Activated T-cell treated with anti-CD3 and anti-CD28 coated beads, Interleukin-2, amount 50 U/mL, for 72 hours (primary cell): Measurements from ENCODE around the gene SMARCA2. TPM values are rescaled to one million over a fixed set of nuclear protein-coding genes. Genes with fewer than 3 reads are reported as not detected.

ENCODE experiments used
- ATAC-seq, 2 donors: fragments of 150-1000 bp; cut with Tn5 transposase; replicated peaks in 1 of 2; 2 replicates each; pipeline ENCODE4 v1.10.0; 2021; ENCODE audit warnings: moderate library complexity in 2 of 2, mild to moderate bottlenecking in 1 of 2
- DNase-seq, 2 donors: peaks; one replicate each; pipeline ENCODE4 v3.0.0; 2021 to 2022; ENCODE audit warnings: mixed read lengths in 1 of 2
- H3K27ac Mint-ChIP-seq: one replicate; pipeline ENCODE4 v1.8.0; 2022; ENCODE audit warnings: mild to moderate bottlenecking, moderate library complexity, mixed read lengths
- H3K27me3 Mint-ChIP-seq: one replicate; pipeline ENCODE4 v1.8.0; 2022; ENCODE audit warnings: low read depth, mixed read lengths
- H3K36me3 Mint-ChIP-seq, 2 donors: one replicate each; pipeline ENCODE4 v1.8.0; 2022; ENCODE audit warnings: mixed read lengths in 2 of 2, mild to moderate bottlenecking in 1 of 2; ENCODE audit not compliant: insufficient read depth in 2 of 2
- H3K4me1 Mint-ChIP-seq: one replicate; pipeline ENCODE4 v1.8.0; 2022; ENCODE audit warnings: low read depth, mixed read lengths
- H3K4me3 Mint-ChIP-seq, 2 donors: one replicate each; pipeline ENCODE4 v1.8.0; 2022; ENCODE audit warnings: mild to moderate bottlenecking in 2 of 2, mixed read lengths in 2 of 2, moderate library complexity in 2 of 2
- H3K9me3 Mint-ChIP-seq, 2 donors: one replicate each; pipeline ENCODE4 v1.8.0; 2022; ENCODE audit warnings: mixed read lengths in 2 of 2
- total RNA-seq, 2 donors: library from RNA; stranded (reverse); gene quantifications; one replicate each; pipeline ENCODE4 v1.2.3, GENCODE V29; 2022

SMARCA2 gene
- total RNA-seq, 2 donors from 2014 or later = 117 to 120 TPM

GRCh38 chr9:2170722-2171121 is 155.6 kb downstream of the SMARCA2 start:
- Mint-ChIP-seq H3K4me1 (peaks cover 7% of the 10 kb centered on the region), H3K4me3 (no peak overlapping the region), H3K9me3 (no peaks in the 10 kb centered on the region), H3K36me3 (peaks cover 10 to 11% of the 10 kb centered on the region in 2 donors), H3K27me3 (no peaks in the 10 kb centered on the region), H3K27ac (no peak overlapping the region)
- no peak for ATAC-seq
- no peak for DNase-seq

GRCh38 chr9:2173170-2173569 is 158.0 kb downstream of the SMARCA2 start:
- Mint-ChIP-seq H3K4me1 (peaks cover 7% of the 10 kb centered on the region), H3K27me3 (no peaks in the 10 kb centered on the region), H3K9me3 (no peaks in the 10 kb centered on the region), H3K27ac (no peak overlapping the region), H3K36me3 (peaks cover 10% of the 10 kb centered on the region in 2 donors), H3K4me3 (no peak overlapping the region)
- DNase-seq = no peak
- no peak for ATAC-seq

DNA sequence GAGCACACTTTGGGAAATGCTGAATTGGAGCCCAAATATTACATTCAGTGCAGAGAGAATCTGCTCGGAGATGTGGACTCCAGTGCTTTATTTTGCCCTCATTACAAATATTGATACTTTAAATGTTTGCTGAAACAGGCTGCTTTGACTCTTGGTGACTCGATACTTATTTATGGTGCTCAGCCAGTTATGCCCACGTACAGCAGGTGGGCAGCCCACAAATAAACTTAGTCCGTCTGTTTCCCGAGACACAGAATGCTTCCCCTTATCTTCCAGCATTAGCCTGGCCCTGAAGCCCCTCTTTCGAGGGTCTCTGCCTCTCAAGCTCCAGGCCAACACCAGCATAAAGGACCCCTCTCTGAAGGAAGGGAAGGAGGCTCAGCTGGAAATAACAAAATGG is 158.7 kb downstream of the SMARCA2 start:
- peaks cover 7% of the 10 kb centered on the region for H3K4me1 Mint-ChIP-seq
- no peak for ATAC-seq
- H3K27ac Mint-ChIP-seq = no peak overlapping the region
- no peak for DNase-seq
- H3K4me3 Mint-ChIP-seq = no peak overlapping the region
- H3K36me3 Mint-ChIP-seq = peaks cover 10% of the 10 kb centered on the region in 2 donors
- H3K27me3 Mint-ChIP-seq = no peaks in the 10 kb centered on the region
- no peaks in the 10 kb centered on the region for H3K9me3 Mint-ChIP-seq

DNA sequence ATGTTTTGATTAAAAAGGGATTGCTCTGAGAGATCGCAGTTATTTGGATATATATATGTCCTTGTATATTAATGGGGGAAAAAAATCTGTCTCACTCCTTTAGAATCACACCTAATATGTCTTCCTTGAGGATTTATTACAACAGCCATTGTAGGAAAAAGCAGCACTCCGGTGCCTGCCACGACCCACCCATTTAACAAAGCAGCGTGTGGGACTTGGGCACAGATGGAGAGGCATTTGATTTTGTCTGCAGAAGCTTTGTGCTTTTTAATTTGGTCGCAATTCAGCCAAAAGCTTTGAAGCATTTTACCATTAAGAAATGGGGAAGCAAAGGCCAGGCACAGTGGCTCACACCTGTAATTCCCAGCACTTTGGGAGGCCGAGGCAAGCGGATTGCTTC is 159.2 kb downstream of the SMARCA2 start:
- Mint-ChIP-seq H3K27ac (no peak overlapping the region), H3K27me3 (no peaks in the 10 kb centered on the region), H3K4me3 (no peak overlapping the region), H3K36me3 (peaks cover 9 to 10% of the 10 kb centered on the region in 2 donors), H3K9me3 (no peaks in the 10 kb centered on the region), H3K4me1 (peaks cover 7% of the 10 kb centered on the region)
- ATAC-seq = no peak
- DNase-seq = no peak

- Mint-ChIP-seq H3K4me1 (peaks cover 7% of the 10 kb centered on the region), H3K36me3 (peaks cover 7 to 10% of the 10 kb centered on the region in 2 donors), H3K9me3 (no peaks in the 10 kb centered on the region), H3K27ac (peak overlapping the region; percentile 37), H3K4me3 (no peak overlapping the region), H3K27me3 (no peaks in the 10 kb centered on the region)
- no peak for ATAC-seq
- DNase-seq = no peak
Measured at GRCh38 chr9:2174911-2175310, 159.8 kb downstream of the SMARCA2 start.

GRCh38 chr9:2177121-2177520 is 162.0 kb downstream of the SMARCA2 start:
- DNase-seq (no peak), ATAC-seq (no peak)
- Mint-ChIP-seq H3K4me1 (peaks cover 7% of the 10 kb centered on the region), H3K27ac (no peak overlapping the region), H3K27me3 (no peaks in the 10 kb centered on the region), H3K9me3 (no peaks in the 10 kb centered on the region), H3K36me3 (peaks cover 0 to 9% of the 10 kb centered on the region in 2 donors), H3K4me3 (no peak overlapping the region)

GRCh38 chr9:2178034-2178734 is 163.0 kb downstream of the SMARCA2 start:
- Mint-ChIP-seq H3K36me3 (peaks cover 1 to 2% of the 10 kb centered on the region in 2 donors), H3K27ac (no peak overlapping the region), H3K9me3 (no peaks in the 10 kb centered on the region), H3K4me1 (peaks cover 7% of the 10 kb centered on the region), H3K27me3 (no peaks in the 10 kb centered on the region), H3K4me3 (no peak overlapping the region)
- no peak for DNase-seq
- no peak for ATAC-seq

DNA sequence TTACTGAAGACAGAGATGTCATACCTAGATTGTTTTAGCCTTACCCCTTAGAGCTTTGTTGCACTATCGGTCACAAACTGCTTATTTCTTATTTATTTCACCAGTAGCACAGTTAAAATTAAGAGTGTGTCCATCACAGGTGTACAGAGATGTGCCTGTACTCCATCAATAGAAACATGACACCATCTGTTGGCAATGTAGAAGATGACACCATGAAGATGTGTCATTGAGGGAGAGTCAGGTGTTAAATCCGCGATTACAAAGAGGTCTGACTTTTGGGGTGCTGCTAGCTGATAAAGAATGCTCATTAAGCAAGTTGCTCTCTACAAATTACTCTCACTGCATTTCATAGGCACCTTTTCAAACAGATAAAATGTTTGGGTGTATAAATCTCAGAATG is 164.4 kb downstream of the SMARCA2 start:
- DNase-seq (no peak), ATAC-seq (peak in 1 of 2 donors; percentile 45)
- Mint-ChIP-seq H3K9me3 (no peaks in the 10 kb centered on the region), H3K27ac (no peak overlapping the region), H3K27me3 (no peaks in the 10 kb centered on the region), H3K4me3 (no peak overlapping the region), H3K4me1 (no peaks in the 10 kb centered on the region), H3K36me3 (peaks cover 4 to 6% of the 10 kb centered on the region in 2 donors)

DNA sequence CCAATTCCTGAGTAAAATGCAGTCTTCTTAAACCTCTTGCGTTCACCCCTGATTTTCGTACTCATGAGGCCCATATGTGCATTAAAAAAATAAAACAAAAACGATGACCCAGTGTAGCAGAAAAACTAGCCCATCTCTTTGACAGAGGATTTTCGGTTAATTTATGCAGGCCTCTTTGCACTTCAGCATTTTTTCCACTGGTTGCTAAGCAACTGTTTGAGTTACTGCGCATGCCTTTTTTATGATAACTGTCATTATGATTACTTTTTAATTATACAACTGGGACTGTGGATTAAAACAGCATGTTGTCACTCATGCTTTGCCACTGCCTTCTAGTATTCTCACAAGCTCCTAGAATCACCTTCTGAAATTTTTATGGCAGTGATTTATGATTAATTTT is 165.0 kb downstream of the SMARCA2 start:
- no peaks in the 10 kb centered on the region for H3K4me1 Mint-ChIP-seq
- no peaks in the 10 kb centered on the region for H3K27me3 Mint-ChIP-seq
- H3K27ac Mint-ChIP-seq = no peak overlapping the region
- no peaks in the 10 kb centered on the region for H3K9me3 Mint-ChIP-seq
- H3K36me3 Mint-ChIP-seq = peaks cover 4 to 8% of the 10 kb centered on the region in 2 donors
- no peak for ATAC-seq
- H3K4me3 Mint-ChIP-seq = no peak overlapping the region
- DNase-seq = no peak

GRCh38 chr9:2180704-2181103 is 165.6 kb downstream of the SMARCA2 start:
- Mint-ChIP-seq H3K27me3 (no peaks in the 10 kb centered on the region), H3K27ac (no peak overlapping the region), H3K4me1 (no peaks in the 10 kb centered on the region), H3K9me3 (no peaks in the 10 kb centered on the region), H3K4me3 (no peak overlapping the region), H3K36me3 (peaks cover 4 to 8% of the 10 kb centered on the region in 2 donors)
- ATAC-seq (no peak), DNase-seq (no peak)

DNA sequence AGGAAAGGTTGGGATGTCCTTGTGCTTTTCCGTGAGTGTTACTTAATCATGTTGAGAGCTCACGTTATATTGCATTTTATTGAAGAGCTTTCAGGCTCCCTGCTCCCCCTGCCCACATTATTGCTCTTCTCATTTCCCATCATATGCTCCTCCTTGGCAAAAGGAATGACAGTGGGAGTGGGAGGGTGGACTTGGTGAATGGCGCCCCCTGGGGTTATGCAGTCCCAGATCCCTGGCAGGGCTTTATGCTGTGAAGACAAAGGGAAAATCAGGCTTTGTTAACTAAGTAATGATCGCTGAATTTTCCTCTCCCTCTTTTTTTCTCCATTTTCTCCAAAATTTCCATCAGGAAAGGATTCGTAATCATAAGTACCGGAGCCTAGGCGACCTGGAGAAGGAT is 166.6 kb downstream of the SMARCA2 start:
- DNase-seq = peak; percentile 5 to 9
- no peaks in the 10 kb centered on the region for H3K4me1 Mint-ChIP-seq
- no peak overlapping the region for H3K27ac Mint-ChIP-seq
- no peak for ATAC-seq
- peaks cover 4 to 11% of the 10 kb centered on the region in 2 donors for H3K36me3 Mint-ChIP-seq
- H3K9me3 Mint-ChIP-seq = no peaks in the 10 kb centered on the region
- no peaks in the 10 kb centered on the region for H3K27me3 Mint-ChIP-seq
- no peak overlapping the region for H3K4me3 Mint-ChIP-seq

GRCh38 chr9:2190939-2191608 is 175.9 kb downstream of the SMARCA2 start:
- peaks cover 8 to 18% of the 10 kb centered on the region in 2 donors for H3K36me3 Mint-ChIP-seq
- H3K27me3 Mint-ChIP-seq = no peaks in the 10 kb centered on the region
- ATAC-seq (no peak), DNase-seq (no peak)
- no peaks in the 10 kb centered on the region for H3K9me3 Mint-ChIP-seq
- H3K4me3 Mint-ChIP-seq = no peak overlapping the region
- H3K27ac Mint-ChIP-seq = peak overlapping the region; percentile 44
- peaks cover 18% of the 10 kb centered on the region for H3K4me1 Mint-ChIP-seq

DNA sequence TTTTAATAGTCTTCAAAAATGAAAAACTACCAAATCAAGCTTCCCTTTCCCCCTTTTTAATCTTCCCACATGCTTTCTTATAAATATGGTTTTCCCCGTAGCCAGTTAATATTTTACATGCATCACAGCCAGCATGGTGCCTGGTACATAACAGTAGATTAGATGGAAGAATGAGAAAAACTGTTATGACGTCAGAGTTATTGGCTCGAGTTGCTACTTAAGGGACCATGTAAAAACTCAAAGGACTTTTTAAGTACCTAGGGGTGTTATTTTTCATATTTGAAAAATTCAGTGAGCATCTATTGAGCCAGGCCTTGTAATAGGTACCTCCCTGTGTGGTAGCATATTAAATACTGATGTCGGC is 176.4 kb downstream of the SMARCA2 start:
- no peak for ATAC-seq

More for the DNA sequence above, 176.4 kb downstream of the SMARCA2 start:
- Mint-ChIP-seq H3K4me3 (no peak overlapping the region), H3K4me1 (peaks cover 18% of the 10 kb centered on the region), H3K9me3 (no peaks in the 10 kb centered on the region), H3K36me3 (peaks cover 8 to 18% of the 10 kb centered on the region in 2 donors), H3K27ac (peak overlapping the region; percentile 19), H3K27me3 (no peaks in the 10 kb centered on the region)
- DNase-seq = no peak
